T-helper 2 cell treated with Interferon-gamma antibody and Interleukin-4, amounts not matched to agents 100 ng/mL and 5 ng/mL, for 36 hours (primary cell): ENCODE measurements around the gene BCS1L. TPM values are rescaled to one million over a fixed set of nuclear protein-coding genes. Genes with fewer than 3 reads are reported as not detected.
"Not testable (repeated sequence)": the region's sequence is repeated elsewhere in the genome, so short reads cannot be mapped to it uniquely, and the experiment has no call there.

Source experiments
- intact Hi-C: fragments of 100-400 bp; cut with micrococcal nuclease; formaldehyde crosslinking; loops from one replicate; pipeline ENCODE4 v1.15.1; 2023
- total RNA-seq: library from RNA; stranded (reverse); gene quantifications from 2 replicates; pipeline ENCODE4 v1.2.3, GENCODE V29; 2022

The BCS1L gene
- total RNA-seq, 1 donor from 2014 or later = 54.6 TPM

DNA sequence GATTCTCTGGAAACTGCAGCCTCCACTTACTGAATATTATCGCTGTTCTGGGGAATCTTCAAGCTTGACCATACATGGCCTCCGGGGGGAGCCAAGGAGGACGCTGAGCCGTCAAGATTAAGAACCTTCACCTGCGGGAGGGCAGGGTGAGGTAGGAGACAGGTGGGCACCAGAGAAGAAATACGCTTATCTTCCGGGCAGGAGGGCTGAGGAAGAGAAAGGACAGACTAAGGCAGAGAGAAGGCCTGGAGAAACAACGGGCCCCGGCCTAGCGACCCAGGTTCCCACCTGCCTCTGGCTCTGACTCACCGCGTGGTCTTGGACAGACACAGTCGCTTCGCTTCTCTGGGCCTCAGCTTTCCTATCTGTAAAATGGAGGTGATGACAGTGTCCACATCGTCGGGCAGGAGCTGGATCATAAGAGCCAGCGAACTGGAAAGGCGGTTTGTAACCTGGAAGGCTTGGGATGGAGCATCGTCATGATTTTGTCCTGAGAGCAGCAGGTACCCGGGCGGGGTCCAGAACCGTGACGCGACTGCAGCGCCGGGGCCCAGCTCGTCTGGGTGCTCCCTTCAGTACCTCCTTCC lies 719 bp upstream of the BCS1L start:
- intact Hi-C loops = loop anchor here (1.0 to 2.0 kb wide), 8 partner anchors 14 to 388 kb away; partner anchors contain the start of genes AAMP, CNOT9, PNKD and RNF25

DNA sequence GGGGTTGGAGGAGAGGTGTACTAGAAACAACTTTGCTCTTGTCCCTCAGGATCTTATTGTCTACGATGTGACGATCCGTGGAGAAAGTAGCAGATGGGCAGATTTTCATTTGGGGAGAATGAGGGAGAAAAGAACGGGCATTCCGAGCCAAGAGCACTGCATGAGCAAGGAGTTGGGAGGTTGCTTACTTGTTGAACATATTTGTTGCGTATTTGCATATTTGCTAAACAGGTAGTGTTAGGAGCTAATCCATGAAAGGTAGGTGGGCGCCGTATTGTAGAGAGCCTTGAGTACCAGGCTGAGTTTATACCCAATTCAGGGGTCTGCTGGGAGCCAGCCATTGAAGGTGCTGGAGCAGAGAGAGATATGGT lies 490 bp downstream of the BCS1L start:
- intact Hi-C loops = loop anchor here (1.0 to 2.0 kb wide), 8 partner anchors 12 to 390 kb away; partner anchors contain the start of genes AAMP, CNOT9, PNKD and RNF25

DNA sequence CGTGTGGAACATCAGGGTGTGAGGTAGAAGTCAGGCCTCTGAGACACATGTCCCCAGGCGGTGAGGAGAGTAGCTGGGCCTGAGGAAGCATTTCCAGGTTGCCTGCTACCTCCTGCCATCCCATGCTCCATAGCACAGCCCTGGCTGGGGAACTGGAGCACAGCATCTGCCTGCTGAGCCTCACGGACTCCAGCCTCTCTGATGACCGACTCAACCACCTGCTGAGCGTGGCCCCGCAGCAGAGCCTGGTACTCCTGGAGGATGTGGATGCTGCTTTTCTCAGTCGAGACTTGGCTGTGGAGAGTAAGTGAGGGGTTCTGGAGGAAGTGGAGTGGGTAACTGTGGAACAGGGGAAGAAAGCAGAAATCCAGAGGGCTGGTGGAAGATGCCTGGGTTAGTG lies 2.9 kb downstream of the BCS1L start:
- intact Hi-C loops = no loop called here

DNA sequence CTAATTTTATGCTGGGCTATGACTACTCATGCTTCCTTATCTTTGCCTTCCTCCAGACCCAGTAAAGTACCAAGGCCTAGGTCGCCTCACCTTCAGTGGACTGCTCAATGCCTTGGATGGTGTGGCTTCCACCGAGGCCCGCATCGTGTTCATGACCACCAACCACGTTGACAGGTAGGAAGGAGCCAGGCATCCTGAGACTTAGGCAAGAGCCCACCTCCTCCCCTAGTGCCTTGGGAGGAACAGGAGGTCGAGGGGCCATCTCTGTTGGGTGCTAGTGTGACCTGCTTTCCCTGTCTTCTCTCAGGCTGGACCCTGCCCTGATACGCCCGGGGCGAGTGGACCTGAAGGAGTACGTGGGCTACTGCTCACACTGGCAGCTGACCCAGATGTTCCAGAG lies 3.3 kb downstream of the BCS1L start:
- intact Hi-C loops = no loop called here

DNA sequence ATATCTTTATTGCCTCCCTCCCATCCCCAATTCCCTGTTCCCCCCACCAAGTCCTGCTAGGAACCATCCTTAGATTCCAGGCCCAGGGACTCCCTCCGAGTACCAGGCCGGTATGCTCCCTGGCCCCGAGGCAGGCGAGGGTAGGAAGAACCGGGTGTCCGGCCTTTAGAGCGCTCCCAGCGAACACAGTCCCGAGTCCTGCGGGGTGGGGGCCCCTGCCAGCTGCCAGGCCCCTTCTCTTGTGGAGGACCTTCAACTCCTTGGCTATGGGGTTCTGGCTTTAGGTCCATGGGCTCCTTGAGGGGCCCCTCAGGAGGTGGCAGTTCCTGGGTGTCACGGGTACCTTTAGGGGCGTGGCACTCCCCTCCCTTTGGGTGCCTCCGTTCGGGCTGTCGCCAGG lies 4.4 kb downstream of the BCS1L start:
- intact Hi-C loops = no loop called here

DNA sequence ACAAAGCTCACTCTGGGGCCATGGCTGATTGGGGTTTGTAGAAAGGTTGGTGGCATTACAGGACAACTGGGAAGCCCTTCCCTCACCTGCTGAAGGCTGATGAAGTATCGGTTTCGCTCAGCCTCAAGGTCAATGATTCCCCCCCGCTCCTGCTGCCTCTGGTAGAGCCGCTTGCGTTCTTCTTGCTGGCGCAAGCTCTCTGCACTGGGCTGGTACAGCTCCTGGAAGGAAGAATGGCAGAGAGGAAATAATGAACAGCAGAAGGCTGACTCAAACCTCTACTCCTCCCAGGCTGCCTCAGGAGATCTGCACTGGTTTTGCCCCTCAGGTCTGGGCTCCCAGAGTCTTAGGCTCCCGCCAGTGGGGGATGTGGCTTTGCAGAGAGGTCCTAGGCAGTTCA lies 5.2 kb downstream of the BCS1L start:
- intact Hi-C loops = no loop called here

DNA sequence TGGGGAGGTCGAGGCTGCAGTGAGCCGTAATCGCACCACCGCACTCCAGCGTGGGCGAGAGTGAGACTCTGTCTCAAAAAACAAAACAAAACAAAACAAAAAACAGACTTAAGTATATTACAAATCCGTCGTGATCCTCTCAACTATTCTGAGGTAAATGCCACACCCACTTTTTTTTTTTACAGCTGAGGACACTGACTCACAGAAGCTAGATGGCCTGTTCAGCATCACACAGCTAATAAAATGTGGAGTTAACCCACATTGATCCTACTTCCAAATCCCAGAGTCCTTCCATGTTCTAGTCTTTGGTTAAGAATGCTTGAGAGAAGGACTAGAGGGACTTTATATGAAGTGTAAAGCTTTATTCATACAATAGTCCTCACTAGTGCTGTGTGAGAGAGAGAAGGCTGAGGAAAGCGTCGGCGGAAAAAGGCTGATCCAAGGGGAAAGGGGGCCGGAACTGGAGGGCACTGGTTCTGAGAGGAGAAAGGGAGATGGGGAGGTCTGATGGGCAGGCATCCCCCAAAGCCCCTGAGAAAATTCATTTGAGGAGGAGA lies 11.7 kb downstream of the BCS1L start:
- intact Hi-C loops = loop anchor here (1.0 to 5.0 kb wide), 2 partner anchors 103 to 536 kb away; partner anchors contain the start of genes CNOT9, USP37 and ZFAND2B

DNA sequence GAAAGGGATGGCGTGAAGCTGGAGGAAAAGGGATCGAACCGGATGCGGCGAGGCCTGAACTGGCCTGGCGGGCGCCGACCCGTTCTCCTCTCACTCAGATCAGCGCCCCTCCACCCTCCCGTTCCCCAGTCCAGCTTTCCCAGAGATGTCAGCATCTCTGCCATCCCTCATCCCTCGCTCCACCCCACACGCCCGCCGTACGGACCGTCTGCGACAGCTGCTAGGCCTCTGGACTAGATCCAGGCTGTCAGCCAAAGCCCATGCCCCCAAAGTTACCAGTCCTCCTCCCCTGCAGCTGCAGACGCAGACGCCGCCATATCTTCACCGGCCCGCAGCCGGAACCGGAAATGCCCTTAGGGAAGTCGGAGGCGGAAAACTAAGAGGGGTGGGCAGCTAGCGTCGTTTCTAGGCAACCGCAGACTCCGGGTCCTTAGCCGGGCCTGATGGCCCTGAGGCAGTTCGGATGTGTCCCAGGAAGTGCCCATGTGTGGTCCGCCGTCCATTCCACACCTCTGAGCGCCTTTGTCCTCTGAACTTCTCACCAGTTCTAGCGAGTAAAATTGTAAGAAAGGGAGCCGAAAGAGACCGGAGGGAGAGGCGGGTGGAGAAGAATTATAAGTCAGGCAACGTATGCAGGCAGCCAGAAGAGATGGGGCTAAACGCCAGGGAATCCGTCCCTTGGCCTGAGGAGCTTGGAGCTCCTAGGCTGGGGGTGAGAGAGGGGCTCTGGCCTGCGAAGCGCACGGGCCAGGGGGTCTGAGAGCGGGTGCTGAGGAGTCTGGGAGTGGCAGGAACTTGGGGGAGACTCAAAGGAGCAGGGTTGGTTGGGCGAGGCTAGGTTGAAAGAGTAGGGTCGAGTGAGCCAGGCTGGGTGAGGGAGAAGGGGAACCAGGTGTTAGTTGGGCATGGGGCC lies 12.4 kb downstream of the BCS1L start, which contains the start of the genes RNF25 and STK36:
Gene RNF25 (minus strand): TSS at position 349 of the 913 bp plus-strand sequence. CDS start 32 bp downstream, at position 317.
Gene STK36 (plus strand): TSS at position 433 of the 913 bp plus-strand sequence. CDS start 744 bp downstream, outside the sequence.
- intact Hi-C loops = loop anchor here (1.0 to 5.0 kb wide), 5 partner anchors 13 to 535 kb away; partner anchors contain the start of genes AAMP, BCS1L, CNOT9 and PNKD

DNA sequence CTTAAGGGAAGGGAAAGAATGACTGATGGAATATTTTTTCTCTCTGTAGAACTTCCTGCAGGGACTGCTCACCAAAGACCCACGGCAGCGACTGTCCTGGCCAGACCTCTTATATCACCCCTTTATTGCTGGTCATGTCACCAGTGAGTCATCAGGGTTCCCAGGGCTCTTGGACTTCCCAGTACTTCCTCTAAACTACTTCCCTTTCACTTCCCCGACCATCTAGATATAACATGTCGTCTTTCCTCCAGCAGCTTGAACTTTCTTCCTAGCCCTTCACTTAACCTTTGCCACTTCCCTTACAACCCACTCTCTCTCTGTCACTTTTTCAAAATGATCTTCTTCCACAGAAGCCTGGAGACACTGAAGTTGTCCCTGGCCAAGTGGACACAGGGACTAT lies 19.6 kb downstream of the BCS1L start:
- intact Hi-C loops = no loop called here

DNA sequence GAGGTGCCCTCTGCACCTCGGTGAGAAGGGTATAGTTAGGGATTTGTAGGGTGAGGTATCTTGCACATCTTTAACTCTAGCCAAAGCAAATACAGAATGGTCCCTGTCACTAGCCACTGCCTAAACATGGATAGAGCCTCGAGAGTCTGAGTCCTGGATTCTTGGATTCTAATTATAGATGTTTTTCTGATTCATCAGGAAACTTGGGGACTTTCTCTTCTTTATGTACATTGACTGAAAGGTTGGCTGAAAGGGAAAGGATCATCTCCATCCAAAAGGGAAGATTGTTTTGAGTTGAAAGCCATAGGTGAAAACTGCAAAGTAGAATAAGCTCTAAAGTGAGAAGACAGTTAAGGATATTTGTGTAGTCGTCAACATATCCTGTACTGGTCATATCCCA lies 20.6 kb downstream of the BCS1L start:
- intact Hi-C loops = no loop called here

DNA sequence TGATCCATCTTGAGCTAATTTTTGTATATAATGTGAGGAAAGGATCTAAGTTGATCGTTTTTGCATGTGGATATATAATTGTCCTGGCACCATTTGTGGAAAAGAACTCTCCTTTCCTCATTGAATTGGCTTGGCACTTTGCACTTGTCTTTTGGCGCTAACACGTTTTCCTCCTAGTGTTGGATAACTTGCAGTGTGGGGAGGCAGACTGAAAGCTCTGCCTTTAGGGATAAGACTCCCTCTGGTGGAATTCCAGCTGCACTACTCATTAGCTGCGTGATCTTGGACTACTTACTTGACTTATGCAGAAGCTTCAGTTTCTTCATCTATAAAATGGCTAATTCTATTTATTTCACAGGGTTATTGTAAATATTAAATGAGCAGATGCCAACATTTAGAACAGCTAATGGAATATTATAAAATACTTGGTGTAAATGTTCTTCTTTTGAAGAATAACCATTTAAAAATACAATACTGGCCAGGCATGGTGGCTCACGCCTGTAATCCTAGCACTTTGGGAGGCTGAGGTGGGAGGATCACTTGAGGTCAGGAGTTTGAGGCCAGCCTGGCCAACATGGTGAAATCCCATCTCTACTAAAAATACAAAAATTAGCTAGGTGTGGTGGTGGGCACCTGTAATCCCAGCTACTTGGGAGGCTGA lies 28.0 kb downstream of the BCS1L start:
- intact Hi-C loops = not testable (repeated sequence)

DNA sequence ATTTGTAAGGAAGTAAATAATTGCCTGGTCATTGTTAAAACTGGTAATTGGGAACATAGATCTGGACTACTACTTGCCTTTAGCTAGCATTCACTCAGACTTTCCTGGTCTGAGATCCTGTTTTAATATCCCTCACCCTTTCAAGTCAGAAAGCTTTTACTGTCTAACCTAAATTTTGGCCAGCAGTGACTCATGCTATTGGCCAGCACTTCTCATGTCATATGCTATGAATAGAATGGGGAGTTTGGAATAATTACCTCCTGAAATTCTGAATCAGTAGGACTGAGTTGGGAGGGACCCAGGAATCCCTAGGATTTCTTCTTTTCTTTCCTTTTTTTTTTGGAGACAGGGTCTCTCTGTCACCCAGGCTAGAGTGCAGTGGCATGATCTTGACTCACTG lies 31.8 kb downstream of the BCS1L start:
- intact Hi-C loops = no loop called here

DNA sequence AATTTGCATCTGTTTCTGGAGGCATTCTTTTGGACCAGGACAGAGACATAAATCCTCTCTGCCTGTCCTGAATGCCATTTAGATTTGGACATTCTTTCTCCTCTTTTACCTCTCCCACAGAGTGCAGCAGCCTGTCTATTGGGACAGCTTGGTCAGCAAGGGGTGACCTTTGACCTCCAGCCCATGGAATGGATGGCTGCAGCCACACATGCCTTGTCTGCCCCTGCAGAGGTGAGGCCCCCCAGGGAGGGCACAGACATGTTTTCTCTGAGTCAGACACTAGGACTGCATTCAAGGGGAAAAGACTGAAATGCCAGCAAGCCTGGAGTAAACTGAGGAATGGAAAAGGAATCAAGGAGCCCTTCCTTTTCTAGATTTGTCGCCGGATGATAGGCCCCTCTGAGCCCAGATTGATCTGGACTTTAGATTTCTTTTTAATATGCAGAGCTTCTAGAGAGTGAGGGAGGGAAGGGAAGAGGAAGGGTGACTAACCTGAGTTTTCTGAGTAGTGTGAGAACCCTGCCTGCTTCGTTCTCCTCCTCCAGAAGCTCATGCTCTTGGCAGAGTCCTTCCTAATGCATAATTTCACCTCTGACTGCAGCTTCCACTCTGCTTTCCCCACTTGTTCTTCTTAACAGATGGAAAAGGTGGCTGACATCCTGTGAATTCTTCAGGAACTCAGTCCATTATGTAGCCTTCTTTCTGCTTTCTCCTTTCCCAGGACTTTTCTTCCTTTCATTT lies 35.1 kb downstream of the BCS1L start:
- intact Hi-C loops = no loop called here

DNA sequence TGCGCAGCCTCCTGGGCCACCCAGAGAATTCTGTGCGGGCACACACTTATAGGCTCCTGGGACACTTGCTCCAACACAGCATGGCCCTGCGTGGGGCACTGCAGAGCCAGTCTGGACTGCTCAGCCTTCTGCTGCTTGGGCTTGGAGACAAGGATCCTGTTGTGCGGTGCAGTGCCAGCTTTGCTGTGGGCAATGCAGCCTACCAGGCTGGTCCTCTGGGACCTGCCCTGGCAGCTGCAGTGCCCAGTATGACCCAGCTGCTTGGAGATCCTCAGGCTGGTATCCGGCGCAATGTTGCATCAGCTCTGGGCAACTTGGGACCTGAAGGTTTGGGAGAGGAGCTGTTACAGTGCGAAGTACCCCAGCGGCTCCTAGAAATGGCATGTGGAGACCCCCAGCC lies 39.4 kb downstream of the BCS1L start:
- intact Hi-C loops = no loop called here

DNA sequence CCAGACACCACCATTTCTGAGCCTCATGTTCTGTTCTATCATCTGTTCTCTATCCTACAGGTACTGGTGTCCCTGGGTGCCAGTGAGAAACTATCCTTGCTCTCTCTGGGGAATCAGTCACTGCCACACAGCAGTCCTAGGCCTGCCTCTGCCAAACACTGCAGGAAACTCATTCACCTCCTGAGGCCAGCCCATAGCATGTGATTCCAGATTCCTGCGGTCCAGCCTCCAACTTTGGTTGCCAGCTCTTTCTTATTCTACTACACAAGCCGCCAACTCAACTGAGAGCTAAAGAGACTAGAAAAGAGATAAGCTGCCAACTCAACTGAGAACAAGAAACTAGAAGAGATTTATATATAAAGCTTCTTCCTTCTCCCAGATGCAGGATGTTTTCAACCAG lies 42.3 kb downstream of the BCS1L start:
- intact Hi-C loops = no loop called here

DNA sequence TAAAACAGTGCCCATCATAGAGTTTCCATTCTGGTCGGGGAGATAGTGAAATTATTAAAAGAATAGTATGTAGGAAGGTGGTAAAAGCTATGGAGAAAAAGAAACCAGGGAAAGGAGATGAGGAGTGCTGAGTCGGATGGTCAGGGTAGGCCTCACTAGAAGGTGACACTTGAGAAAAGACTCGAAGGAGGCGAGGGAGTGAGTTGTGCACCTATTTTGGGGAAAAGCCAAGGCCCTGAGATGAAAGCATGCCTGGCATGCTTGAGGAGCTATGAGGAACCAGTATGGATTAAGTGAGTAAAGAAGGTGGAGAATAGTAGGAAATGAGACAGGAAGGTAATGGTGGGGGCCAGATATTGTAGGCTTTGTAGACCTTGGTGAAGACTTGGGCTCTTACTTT lies 43.9 kb downstream of the BCS1L start:
- intact Hi-C loops = no loop called here

DNA sequence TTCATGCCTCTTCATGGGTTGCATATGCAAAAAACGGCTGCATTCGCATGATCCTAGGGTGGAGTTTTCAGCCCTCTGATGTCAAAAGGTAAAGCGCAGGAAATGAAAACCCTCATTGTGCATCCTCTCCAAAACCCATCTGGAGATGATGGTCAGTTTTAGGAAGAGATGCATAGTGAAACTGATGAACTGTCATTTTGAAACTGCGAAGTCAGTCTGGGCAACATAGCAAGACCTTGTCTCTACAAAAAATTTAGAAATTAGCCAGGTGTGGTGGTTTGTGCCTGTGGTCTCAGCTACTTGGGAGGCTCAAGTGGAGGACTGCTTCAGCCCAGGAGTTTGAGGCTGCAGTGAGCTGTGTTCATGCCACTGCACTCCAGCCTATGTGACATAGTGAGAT lies 48.6 kb downstream of the BCS1L start:
- intact Hi-C loops = no loop called here

DNA sequence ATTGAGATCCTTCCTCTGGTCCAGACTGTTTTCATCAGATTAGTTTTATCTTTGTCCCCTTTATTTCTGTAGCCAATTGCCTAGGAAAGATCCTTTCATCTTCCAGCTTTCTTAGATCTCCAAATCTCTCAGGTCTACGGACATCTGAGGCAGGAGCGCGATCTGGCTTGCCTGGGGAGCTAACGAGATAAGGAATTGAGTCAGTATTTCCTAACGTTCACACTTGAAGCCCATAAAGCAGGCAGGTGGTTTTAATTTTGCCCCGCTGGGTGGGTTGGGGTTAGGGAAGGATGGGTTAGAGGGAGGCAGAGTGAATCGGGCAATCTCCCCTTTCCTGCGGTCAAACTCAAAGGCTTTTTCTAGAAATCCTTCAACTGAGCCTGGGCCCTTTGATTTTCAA lies 50.4 kb downstream of the BCS1L start:
- intact Hi-C loops = loop anchor here (1.0 to 5.0 kb wide), 11 partner anchors 38 to 787 kb away; partner anchors contain the start of genes AAMP, ARPC2, BCS1L and CNOT9

DNA sequence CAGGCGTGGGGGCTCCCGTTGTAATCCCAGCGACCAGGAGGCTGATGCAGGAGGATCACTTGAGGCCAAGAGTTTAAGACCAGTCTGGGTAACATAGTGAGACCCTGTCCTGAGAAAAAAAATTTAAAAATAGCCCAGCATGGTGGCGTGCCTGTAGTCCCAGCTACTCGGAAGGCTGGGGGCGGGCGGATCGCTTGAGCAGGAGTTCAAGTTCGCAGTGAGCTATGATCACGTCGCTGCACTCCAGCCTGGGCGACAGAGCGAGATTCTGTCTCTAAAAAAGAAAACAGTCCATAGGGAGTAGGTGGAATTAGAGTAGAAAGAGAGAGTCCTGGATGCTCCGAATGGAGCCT lies 50.8 kb downstream of the BCS1L start:
- intact Hi-C loops = loop anchor here (1.0 to 5.0 kb wide), 11 partner anchors 38 to 787 kb away; partner anchors contain the start of genes AAMP, ARPC2, BCS1L and CNOT9
